ENCODE data around the gene VWA5B1.
"Not testable (repeated sequence)": the region's sequence is repeated elsewhere in the genome, so short reads cannot be mapped to it uniquely, and the experiment has no call there.

Gene VWA5B1

DNA sequence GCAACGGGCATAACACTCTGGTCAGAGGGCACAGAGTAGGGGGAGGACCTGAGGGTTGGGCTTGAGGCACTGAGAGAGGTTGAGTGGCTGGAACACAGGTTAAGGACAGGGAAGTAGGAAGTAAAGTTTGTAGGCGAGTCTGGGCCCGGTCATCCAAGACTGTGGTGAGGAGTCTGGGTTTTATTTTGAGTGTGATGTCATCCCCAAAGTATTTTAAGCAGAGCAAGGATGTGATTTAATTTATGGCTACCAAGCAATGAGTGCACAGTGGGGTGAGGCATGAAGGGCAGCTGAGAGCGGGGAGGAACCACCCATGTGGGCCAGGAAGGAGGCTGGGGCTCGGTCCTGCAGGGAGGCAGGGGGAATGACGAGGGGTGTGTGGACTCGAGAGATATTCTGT lies 11.2 kb upstream of the VWA5B1 start:
- DNase-seq (ENCODE audit: low read depth), result peak; percentile 27

DNA sequence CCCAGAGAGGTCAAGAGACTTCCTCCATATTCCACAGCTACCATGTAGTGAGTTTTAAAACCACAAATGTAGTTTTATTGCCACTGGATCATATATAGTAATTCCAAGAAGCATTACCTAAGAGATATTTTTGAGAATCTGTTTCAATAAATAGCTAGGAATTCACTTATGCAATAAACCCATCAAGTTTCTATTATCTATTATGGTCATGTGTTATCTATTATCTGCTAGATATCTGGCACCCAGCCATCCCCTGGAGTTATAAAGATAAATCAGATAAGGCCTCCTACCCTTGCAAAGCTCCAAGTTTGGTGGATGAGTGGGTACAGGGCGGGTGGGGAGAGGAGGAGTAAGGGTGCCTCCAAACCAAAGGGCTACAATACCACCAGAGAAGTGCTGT lies 10.3 kb upstream of the VWA5B1 start:
- no peak for DNase-seq (ENCODE audit: low read depth)

DNA sequence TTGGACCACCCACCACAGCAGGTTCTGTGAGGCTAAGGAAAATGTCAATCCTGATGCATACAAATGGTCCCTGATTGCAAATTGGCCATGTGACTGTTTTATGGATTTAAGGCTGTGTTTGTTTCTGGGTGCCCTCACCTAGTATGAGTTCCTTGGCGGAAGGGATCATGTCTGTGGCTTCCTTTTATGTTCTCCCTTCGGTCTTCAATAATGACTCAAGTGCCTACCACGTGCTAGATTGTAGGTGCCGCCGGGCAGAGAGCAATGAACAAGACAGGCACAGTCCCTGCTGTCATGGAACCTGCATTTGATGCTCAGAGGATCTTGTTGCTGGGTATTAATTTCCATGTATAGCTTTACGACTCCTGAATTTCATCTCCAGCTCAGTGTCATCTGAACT lies 9.8 kb upstream of the VWA5B1 start:
- DNase-seq (ENCODE audit: low read depth), result no peak

DNA sequence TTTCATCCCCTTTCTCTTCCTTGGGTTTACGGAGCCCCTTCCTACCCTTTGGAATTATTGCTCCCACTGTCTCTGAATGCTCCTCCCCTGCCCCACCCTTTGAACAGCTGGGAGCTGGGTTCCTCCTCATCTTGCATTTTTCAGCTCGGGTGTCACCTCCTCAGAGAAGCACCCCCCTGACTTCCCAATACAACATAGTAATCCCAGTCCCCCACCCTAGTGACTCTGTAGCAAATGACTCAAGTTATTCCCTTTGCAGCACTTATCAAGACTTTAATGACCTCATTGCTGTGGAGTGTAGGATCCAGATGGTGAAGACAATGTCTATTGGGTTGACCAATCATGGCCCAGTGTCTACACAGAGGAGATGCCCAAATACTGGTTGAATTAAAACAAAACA lies 8.9 kb upstream of the VWA5B1 start:
- DNase-seq (ENCODE audit: low read depth), result peak; percentile 12

DNA sequence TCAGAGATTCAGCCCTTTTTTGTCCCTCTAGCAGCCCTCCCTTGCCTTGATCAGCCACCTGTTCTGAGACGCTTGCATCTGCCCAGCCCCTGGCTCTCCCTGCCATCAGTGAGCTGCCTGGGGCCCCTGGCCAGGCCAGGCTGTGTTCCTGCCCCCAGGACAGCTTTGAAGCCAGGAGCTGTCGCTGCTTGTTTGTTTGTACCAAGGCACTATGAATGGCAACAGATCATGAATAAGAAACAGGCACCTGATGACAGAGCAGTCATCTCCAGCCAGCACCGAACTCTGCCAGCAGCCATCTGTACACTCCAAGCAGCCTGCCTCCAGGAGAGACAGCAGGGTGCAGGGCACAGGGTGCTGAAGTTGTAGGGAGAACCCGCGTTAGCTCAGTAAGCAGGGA lies 8.1 kb upstream of the VWA5B1 start:
- DNase-seq (ENCODE audit: low read depth), result no peak

DNA sequence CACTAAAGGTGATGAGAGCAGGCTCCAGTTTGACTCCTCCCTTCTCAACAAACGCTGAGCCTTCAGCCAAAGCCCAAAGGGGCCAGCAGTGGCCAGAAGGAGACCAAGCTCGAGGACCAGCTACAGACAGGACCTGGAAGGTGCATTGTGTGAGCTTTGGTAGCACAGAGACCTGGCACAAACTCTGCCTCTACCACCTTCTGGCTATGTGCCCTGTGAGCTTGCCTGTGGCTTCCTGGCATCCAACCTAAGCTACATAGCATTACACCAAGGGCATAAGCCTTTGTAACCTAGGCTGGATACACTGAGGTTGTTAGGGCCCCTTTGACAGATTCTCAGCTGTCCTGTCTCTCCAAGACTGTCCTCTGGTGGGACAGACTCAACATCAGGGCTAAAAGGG lies 6.6 kb upstream of the VWA5B1 start:
- DNase-seq (ENCODE audit: low read depth), result no peak

DNA sequence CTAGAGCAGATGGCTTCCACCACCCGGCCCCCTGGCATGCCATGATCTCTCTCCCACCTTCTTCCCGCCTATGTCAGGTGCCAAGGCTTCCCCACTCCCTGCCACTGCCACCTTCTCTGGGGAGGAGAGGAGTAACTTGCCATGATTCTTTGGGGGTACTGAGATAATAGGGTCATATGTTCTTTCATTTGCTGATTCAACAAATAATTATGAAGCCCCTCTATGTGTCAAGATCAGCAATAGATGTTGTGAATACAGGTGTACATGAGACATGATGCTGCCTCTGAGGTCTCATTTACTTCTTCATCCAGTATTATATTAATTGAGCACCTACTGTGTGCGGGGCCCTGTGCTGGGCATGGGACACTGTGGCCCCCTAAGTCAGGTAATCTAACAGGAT lies 6.0 kb upstream of the VWA5B1 start:
- no peak for DNase-seq (ENCODE audit: low read depth)

DNA sequence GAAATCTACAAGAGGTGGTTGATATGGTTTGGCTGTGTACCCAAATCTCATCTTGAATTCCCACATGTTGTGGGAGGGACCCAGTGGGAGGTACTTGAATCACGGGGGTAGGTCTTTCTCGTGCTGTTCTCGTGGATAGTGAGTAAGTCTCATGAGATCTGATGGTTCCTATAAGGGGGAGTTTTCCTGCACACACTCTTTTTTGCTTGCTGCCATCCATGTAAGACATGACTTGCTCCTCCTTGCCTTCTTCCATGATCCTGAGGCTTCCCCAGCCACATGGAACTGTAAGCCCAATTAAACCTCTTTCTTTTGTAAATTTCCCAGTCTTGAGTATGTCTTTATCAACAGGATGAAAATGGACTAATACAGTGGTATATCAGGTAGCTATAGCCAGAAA lies 5.2 kb upstream of the VWA5B1 start:
- DNase-seq (ENCODE audit: low read depth), result no peak

DNA sequence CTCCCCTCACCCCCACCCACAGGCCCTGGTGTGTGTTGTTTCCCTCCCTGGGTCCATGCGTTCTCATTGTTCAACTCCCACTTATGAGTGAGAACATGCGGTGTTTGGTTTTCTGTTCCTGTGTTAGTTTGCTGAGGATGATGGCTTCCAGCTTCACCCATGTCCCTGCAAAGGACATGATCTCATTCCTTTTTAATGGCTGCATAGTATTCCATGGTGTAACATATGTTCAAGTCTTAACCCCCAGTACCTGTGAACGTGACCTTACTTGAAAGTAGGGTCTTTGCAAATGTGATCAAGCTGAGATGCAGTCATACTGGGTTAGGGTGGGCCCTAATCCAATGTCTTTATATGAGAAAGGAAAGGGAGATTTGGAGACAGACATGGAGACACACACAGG lies 3.0 kb upstream of the VWA5B1 start:
- not testable (repeated sequence) for DNase-seq (ENCODE audit: low read depth)

DNA sequence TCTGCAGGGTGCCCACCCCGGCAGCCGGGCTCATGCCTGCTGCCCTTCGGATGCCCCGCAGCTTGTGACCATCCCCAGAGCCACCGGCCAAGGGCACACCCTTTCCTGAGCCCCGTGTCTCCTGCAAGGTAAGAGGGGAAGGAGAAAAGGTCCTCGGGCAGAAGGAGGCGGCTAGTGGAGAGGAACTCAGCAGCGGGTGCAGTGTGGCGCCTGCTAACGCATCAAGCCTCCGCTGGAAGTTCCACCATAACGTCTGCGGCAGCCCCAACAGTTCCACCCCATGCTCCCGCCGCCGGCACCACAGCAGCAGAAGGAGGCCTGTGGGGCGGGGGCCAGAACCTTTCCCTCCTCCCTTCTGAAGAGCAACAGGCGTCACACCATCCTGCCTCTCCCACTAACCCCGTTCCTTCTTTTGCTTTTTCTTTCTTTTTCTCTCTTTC lies 990 bp downstream of the VWA5B1 start:
- no peak for DNase-seq (ENCODE audit: low read depth)

DNA sequence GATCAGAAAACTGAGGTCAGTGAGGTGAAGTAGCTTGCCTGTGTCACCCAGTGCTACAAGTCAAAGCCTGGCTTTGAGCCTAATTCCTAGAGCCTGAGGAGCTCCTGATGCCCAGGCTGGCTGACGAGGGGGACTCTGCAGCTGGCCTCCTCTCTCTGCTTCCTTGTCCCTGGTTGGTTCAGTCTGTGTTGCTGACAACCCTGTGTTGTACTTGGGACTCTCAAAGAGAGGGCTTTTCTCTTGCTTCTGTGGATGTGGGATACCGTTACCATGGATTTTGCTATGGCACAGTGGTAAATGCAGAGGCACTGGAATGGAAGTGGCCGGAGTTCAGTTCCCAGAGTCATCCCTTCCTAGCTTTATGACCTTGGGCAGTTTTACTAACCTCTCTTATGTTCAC lies 8.0 kb downstream of the VWA5B1 start:
- no peak for DNase-seq (ENCODE audit: low read depth)

DNA sequence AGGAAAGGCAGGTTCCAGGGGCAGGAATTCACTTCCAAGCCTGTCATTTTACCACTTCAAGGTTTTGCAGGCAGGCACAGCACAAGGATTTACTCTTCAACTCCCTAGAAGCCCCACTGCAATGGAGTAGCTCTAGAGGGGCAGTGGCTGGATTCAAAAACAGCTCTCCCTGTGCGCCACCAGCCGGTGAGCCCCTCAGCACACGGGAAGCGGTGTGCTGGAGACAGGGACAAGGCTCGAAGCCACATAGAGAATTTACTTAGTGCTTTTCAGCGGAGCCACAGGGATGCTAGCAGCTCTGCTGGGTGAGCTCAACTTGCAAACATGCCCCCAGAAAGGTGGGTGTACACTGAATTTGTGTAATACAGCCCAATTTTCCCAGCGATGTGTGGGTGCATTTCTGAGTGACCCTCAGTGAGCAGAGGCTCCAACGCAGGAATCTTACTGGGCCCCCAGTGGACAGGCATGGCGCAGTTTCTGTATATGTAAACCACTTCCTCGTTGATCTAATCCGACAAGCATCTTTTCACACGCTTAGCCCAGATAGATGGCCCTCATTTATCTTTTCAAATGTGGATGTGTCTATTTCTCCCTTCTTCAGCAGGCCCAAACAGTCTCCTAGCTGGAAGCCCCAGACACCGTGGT lies 10.9 kb downstream of the VWA5B1 start:
- DNase-seq (ENCODE audit: low read depth), result no peak

DNA sequence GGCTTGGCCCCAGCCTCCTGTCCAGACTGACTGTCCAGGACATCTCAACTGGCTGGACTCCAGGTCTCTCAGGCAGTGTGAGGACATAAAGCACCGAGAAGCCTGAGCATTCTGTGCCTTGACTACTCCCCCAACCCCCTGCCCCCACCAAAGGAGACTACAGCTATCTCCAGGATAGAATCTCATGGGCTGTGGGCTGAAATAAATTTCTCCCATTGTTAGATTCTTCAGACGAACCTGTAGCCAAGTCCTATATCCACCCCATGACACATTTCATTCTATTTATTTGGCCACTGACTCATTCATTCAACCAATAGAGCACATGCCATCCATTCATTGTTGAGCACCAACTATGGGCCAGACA lies 11.4 kb downstream of the VWA5B1 start:
- DNase-seq (ENCODE audit: low read depth), result no peak

DNA sequence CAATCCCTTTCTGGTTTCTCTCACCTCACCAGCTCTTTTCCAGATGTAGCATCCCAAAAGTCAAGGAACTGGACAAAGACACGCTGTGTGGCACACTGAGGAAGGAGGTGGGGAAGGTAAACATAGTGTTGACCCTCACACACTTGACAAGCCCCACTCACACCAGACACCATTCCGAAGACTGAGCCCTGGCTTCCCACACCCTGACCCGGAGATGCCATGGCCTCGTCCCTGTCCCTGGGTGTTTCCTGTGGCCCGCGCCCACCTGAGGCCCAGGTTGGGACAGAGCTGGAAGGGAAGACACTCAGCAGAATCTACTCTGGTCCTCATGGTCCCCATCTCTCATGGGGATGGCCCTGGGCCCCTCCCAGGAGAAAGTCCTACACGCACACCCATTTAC lies 16.4 kb downstream of the VWA5B1 start:
- DNase-seq (ENCODE audit: low read depth), result no peak

DNA sequence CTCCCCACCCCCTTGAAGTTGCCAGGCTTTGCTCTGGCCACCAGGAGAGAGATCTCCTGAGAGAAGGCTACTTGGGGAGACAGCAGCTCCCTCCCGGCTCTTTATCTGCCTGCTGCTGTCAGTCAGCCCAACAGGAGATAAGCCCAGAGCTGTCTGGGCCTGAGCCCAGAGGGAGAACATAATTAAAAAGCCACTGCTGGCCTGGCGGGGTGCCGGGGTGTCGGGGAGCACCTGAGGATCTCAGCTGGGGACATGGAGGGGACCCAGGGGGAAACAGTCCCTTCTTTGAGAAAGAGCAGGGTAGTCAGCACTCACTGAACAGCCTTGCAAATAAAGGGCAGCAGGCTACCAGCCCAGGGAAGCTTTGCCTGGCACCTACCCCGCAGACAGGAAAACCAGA lies 17.9 kb downstream of the VWA5B1 start:
- DNase-seq (ENCODE audit: low read depth), result no peak

DNA sequence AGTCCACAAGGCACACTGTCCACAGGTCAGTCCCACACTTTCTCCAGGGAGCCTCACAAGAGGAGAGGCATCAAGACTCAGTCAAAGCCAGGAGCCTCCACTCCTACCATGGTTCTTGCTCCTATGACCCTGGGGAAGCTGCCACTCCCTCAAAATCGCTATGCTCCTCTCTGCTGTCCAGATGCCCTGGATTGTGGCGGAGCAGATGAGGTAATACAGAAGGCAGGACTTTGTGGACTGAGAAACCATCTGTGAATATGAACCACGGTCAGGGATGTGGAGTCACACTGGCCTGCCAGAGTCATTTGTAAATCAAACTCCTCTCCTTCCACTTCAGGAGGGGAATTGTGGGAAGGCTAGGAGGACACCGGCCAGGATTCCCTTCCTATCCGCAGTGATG lies 20.6 kb downstream of the VWA5B1 start:
- DNase-seq (ENCODE audit: low read depth), result no peak

DNA sequence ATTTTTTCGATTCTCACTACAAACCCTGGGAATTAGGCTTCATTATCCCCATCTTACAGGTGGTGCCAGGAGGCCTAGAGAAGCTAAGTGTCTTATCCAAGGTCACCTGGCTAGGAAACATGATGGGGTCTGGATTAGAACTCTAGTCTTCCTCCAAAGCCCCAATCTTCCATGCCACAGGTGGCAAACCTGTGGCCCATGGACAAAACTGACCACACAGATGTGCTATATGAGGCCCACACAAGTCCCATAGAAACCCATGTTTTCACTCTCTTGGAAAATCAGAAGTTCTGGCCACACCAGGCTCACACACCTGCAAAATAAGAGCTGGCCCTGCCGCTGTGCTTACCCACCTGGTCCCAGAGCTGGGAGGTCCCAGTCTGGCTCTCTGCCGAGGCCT lies 21.6 kb downstream of the VWA5B1 start:
- no peak for DNase-seq (ENCODE audit: low read depth)

DNA sequence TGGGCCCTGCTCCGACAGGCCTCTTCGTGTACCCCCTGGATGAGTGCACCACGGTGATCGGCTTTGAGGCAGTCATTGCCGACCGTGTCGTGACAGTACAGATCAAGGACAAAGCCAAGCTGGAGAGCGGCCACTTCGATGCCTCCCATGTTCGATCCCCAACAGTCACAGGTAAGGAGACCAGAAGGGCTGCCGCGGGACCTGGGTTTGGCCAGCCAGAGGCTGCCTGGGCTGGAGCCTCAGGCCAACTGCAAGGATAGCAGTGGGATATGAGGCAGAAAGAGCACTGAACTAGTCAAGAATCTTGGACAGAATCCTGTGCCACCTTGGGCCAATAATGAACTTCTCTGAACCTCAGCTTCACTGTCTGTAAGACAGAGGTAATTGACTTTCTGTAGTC lies 22.1 kb downstream of the VWA5B1 start:
- no peak for DNase-seq (ENCODE audit: low read depth)

DNA sequence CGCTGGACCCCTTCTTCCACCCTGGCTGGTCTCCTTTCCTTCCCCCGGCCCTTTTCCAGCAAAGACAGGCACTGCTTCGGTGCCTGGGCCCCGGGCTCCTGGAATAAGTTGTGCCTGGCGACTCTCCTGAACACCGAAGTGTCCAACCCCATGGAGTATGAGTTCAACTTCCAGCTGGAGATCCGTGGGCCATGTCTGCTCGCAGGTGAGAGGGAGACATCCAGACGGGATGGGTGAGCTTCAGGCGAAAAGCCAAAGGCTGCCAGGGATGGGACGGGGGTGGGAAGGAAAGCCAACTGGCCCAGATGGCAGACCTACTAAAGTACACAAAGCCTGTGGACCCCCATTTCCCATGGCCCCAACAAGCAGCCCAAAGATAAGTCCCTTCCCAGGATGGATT lies 26.8 kb downstream of the VWA5B1 start:
- no peak for DNase-seq (ENCODE audit: low read depth)

DNA sequence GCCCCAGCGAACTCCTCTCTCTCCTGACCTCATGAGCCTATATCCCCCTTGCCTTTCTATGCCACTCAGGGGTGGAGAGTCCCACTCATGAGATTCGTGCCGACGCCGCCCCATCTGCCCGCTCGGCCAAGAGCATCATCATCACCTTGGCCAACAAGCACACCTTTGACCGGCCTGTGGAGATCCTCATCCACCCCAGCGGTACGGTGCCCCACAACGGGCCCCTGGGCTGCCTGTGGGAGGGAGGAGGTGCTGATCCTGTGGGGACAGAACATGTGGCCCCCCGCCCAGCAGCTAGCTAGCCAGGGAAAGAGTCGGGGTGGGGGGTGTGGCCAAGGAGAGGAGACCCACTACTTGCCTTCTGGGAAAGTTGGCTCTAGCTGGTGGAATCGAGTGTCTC lies 27.8 kb downstream of the VWA5B1 start:
- DNase-seq (ENCODE audit: low read depth), result no peak

DNA sequence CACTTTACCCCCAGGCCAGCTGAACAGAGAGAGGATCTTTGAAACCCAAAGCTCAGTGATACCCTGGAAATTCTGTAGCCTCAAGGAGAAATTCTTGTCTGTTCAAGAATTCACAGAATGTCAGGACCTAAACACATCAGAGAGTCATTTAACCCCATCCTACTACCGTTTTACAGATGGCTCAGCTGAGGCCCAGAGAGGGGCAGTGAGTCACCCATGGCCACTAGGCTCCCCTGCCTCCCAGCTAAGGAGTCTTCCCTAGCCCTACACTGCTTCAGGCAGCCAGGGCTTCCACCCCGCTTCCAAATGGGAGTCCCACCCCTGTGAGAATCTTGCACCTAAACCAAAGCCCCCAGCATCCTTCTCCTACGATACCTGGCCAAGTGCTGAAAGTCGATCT lies 28.3 kb downstream of the VWA5B1 start:
- no peak for DNase-seq (ENCODE audit: low read depth)

DNA sequence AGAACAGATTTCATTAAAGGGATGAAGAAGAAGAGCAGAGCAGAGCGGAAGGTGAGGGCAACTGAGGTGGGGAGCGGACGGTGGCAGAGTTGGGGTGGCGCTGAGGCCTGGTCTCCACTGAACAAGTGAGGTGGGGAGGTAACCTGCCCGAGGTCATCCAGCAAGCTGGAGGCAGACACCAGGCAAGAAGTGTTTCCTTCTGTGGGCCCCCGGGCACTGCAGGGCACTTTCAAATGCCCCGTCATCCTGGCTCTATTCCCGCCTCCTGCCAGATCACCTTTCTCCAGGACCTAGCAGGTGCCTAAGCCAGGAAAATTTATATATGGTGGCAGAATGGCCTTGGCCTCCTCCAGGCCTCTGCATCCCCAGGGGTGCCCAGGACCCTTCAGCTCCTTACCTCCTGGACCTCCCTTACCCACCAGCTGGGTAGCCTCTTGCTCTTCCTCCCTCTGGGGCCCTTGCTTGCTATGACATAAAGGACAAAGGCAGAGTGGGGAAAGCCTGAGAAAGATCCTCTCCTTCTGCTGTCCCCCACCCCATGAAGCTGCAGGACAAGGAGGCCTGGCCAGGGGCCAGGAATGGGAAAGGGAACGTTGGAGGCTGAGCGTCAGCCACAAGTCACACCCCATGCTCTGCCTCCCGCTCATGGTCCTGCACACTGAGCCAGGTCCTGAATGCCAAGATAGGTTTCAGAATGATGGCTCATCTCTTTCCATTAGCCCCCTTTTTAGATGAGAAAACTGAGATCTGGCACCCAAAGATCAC lies 29.0 kb downstream of the VWA5B1 start:
- no peak for DNase-seq (ENCODE audit: low read depth)

DNA sequence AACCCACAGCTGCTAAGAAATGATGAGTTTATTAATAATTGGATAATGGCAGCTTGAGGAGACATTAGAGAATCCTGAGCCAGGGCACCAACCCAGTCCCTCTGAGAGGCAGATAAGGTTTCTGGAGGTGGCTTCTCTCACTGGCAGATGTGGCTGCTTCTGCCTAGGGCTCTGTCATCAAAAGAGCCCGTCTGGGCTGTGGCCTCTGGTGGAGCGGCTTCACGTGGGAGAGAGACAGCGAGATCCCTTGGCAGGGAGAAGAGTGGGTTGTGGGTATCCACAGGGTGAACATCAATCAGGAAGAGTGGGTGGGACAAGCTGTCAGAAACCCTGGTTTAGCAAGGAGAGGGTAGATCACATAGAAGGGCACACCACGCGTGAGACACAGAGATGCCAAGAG lies 30.0 kb downstream of the VWA5B1 start:
- DNase-seq (ENCODE audit: low read depth), result no peak

DNA sequence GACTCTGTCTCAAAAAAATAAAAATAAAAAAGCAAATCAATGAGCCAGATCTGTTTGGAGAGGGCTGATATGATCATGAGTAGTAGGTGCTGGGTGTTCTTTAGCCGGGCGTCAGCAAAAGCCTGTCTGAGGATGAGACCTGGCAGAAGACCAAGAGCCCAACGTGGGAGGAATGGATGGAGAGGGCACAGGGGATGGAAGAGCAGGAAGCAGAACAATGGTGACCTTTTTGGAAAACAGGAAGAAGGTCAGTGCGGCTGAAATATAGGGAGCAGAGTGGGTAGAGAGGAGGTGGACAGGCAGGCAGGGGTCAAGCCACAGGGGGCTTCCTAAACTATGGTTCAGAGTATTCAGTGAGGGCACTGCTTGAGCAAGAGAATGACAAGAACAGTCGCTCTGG lies 30.9 kb downstream of the VWA5B1 start:
- no peak for DNase-seq (ENCODE audit: low read depth)
